Stimulated activated CD8-positive, alpha-beta memory T cell treated with anti-CD3 and anti-CD28 coated beads, Interleukin-7, amount 100 ng/mL, for 1 hour (primary cell): ENCODE data around the gene USP49.
A peak's percentile ranks its signal among the peaks of the same experiment; 100 is the strongest.
"Not testable (repeated sequence)": the region's sequence is repeated elsewhere in the genome, so short reads cannot be mapped to it uniquely, and the experiment has no call there.

ENCODE experiments used
- DNase-seq, 2 donors: peaks; one replicate each; pipeline ENCODE4 v3.0.0-alpha.2; 2020; ENCODE audit warnings: low read depth in 2 of 2

The USP49 gene

GRCh38 chr6:41895300-41896233 is at the start of gene USP49:
Gene USP49, minus strand, starts transcription at chr6:41895375. Its CDS starts 88,392 bp downstream, at chr6:41806983.
- DNase-seq: peak; percentile 85

DNA sequence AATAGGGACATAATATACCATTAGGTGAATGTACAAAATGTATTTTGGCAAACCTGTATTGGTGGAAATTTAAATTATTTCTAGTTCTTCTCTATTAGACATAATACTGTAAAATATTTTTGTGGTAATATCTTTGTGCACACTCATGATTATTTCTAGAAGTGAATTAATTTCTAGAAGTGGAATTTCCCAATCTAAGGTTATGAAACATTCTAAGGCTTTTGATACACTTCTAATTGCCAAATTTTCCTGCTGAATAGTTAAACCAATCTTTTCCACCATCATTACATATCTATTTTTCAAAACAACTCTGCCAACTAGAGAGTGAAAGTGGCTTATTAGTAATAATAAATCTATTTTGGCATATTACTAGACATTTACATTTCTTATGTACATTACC is 48.3 kb upstream of the USP49 start:
- no peak for DNase-seq

- DNase-seq: not testable (repeated sequence)
These were observed 47.7 kb upstream of the USP49 start for GRCh38 chr6:41942882-41943281.

DNA sequence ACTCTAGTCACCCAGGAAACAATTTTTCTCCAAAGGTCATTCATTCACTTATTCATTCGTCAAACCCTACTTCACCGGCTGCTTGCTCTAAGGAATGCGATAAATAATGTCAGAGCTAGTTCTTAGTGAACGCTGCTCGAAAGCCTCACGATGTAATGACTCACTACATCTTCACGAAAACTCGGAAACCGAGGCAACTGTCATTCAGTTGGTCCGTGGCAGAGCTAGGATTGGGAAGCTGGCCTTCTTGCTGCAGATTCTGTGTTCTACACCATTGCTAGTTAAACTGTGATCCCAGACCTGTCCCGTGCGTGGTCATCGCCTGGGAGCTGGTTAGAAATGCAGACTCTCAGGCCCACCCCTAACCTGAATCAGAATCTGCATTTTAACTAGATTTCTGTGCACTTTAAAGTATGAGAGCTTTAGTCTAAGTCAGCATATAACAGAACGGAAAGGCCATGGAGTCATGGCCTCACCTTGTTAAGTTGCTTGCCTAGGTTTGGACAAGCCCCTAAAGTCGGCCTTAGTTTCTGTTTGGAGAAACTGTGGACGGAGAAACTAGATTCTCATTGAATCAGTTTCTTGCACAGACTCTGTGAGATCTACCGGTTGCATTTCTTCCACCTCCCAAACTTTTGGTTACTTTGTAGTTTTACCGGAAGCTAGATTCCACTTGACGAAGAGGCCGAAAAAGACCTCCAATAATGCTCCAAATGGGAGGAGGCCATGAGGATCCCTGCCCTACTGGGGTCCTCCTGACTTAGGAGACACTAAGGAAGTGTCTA is 47.1 kb upstream of the USP49 start:
- no peak for DNase-seq

DNA sequence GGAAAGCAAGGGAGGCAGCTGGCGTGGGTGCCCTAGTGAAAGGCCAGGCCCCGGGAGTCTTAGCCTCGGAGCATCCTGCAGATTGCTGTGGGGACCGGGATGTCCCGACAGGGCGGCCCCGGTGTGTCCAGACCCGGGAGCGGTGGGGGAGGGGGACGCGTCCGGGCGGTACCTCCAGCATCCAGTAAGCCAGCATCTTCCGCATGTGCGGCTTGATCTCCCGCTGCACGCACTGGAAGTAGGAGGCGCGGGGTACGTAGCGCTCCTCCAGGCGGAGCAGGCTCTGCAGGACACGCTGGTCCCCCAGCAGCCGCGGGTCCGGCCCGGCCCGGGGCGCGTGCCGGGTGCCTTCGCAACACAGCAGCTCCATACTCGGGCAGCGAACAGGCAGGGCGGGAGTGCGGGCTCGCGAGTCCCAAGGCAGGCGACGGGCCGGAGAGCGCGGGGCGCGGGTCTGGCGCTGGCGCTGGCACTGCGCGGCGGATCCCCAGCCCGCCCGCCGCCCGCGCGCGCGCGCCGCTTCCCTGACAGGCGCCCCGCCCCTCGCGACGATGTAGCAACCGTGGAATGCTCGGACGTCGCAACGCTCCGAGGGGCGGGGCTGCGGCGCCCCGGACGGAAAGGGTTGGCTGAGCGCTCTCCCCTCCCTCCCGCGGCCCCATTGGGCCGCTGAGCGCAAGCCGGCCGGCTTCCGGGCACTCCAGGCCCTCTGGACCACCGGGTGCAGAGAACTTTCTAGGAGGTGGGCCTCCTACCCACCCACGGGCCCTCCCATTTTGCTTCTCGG is 46.3 kb upstream of the USP49 start, which contains the start of gene CCND3:
TSS of gene CCND3 (minus strand) at position 529 of the 787 bp plus-strand sequence. CDS start at position 370, 159 bp downstream.
- peak; percentile 63 to 64 for DNase-seq

GRCh38 chr6:41940759-41941279 is 45.6 kb upstream of the USP49 start:
- peak in 1 of 2 donors; percentile 29 for DNase-seq

DNA sequence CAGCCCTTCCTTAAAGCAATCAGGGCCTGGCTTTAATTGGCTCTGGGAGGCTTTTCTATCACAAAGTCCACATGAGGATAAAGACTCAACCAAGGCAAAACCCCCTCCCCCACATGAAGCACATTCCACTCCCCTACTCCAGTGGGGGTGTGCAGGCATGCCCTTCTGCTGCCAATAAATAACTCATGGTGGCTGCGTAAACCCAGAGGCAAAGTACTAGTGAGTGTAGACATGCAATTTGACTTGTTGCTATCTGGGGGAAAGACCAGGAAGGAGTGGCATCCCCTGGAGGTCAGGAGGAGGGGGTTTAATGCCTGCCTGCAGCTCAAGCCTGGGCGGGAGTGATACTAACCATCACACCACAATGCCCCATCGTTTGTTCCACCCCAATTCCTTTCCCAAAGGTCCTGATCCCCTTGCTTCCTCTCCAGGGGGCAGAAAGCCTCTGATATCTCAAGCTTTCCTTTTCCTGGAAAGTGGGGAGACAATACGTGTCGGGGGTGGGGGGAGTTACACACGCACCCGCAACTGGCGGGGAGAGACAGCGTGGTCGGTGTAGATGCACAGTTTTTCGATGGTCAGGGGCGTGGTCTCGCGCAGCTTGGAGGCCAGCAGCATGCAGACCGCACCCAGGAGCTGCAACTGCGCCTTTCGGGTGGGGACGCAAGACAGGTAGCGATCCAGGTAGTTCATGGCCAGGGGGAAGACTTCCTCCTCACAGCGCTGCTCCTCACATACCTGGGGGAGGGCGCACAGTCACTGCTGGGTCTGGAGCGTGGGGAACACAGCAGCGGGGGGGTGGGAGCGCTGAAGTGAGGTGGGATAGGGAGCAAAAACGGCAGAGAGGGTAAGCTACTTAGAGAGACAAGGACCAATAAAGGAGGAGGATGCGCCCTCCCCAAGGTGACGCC is 44.9 kb upstream of the USP49 start:
- DNase-seq: no peak

GRCh38 chr6:41939176-41939847 is 44.1 kb upstream of the USP49 start:
- no peak for DNase-seq

DNA sequence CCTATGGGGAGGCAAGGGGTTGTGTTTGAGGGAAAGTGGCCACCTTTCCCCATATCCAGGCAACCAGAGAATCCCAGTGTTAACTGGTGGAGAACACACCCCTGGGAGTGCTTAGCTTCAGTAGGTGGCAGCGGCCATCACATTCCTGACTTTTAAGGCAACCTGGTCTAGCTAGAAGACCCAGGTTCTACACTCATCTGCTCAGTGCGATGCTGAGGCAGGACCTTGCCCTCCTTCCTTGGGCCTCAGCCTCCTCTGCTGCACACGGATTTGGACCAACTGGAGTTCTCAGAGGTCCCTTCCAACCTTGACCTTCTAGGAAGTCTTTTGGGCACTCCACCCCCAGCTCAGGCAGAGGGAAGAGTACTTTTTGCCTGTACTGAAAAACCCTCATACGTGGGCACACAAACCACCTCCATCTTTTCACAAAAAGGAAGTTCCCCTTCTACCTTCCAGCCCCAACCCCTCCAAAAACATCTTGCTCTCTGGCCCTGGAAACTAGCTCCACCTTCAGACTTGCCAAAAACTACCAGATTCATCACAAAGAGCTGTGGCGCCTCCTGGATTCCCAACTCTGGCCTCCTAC is 43.5 kb upstream of the USP49 start:
- DNase-seq: no peak

DNA sequence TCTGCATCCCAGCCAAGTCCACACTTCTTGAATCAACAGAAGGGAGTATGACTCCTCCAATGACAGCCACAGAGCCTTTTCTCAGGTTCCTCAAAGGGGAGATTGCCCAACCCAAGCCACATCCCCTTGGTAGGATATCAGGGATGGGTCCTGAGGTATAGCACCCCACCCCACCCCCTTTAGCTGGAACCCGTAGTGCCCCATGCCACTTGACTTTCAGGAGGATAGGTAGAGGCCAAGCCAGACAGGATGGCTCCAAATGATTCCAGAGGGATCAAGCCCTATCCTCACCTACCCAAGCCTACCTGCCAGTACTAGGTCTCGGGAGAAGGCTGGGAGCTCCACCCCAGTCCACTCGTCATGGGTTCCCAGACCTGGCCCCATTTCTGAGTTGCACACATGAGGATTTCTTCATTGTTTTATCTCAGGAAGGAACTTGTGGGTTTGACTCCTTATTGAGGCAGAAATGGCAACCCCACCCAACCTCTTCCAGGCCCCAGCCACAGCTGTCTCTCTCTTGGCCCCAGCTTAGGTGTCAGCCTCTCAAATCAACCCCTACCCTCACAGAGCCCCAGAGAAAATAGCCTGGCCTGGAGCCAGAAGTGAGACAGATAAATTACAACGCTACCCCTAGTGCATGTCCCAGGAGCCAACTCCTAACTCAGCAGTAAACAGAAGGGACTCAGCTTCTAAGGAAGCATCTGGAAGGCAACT is 42.8 kb upstream of the USP49 start:
- no peak for DNase-seq

DNA sequence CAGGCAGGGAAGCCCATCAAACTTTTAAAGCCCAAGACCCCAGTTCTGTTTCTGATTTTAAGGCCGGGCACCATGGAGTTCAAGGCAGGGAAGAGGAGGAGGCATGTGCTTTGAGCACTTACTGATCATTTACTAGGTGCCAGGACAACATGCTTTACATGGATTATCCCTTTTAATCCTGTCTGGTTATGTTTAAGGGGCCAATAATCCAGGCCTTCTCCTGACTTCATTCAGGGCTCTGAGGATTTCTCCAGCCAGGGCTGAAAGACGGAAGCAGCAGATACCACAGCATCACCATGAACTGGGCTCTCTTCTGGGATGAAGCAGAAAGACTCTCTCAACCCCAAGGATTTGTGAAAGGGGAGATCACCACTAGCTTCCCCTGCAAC is 42.3 kb upstream of the USP49 start:
- no peak for DNase-seq

DNA sequence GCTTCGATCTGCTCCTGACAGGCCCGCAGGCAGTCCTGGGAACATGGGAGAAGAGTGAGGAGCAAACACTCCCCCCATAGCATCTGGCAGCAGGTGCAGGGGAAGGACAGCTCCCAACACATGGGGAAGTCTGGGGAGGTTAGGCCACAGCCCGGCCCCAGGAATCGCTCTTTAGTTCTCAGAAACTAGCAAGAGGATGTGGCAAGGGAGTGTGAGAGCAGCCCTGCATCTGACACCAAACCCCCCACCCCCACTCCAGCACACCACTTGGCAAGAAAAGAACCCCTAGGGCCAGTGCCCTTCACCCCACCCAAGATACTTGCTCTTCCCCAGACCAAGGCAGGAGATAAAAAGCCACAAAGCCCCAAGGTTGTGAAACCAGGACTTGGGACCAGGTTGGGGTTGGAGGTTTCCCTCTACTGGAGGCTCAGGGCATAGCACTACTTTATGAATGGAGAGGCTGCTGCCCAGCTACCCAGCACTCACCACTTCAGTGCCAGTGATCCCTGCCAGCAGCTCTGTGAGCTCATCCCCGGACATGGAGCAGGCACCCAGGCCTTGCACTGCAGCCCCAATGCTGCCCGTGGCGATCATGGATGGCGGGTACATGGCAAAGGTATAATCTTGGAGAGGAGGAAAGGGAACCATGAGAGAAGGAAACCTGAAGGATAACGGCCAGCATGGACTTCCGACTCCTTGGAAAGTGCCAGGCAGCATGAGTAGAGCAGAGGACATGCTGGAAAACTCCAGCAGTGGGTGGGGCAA is 41.1 kb upstream of the USP49 start:
- peak; percentile 45 to 53 for DNase-seq

DNA sequence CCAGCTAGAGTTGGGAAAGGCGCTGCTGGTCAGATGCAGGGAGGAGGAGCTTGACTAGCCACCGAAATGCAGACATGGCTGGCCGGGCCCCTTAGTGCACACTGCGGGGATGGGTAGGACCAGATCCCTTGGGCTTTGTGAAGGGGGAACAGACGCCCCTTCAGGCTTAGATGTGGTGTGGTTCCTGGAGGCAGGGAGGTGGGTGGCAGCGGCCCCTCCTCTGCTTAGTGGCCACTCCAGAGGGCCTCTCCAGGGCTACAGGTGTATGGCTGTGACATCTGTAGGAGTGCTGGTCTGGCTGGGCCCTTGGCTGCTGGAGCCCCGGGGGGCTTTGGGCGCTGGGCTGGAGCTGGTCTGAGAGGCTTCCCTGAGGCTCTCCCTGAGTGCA is 40.5 kb upstream of the USP49 start:
- DNase-seq: no peak

- no peak for DNase-seq
These were observed 40.0 kb upstream of the USP49 start for GRCh38 chr6:41935193-41935574.

DNA sequence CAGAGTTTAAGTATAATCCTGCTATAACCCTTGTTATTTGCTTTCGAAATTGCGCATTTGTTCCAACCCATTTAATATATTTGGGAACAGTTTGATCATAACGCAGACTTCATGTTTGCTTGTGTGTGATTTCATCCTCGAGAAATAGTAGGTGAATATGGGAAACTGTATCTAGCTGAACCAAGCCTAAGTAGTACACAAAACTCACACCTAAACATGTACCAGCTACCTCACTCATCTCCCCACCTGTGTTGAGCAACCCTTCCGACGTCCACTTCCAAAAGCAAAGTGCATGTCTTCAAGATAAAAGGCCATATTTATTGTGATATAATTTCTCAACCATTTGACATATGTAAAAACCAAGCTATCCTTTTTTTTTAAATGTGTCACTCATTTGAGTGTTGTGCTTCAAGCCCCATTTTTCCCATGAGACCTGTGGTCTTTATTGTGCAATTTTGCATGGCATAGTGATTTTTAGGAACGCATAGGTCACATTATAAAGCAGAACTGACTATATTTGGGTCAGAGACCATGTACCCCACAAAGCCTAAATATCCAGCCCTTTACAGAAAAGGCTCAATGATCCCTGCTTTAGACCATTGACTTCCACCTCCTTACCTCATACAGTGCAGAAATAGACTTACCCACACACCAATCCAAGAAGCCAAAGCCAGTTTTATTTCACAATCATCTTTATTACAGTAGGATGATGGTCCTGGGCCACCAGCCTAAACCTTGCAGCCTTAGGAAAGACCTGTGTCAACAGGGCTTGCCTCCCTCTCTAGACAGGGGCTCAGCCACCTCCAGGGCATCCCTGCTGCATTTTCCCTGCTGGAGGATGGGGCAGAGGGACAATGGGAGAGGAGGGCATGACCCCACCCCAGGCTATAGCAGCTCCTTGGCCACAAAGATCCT is 39.4 kb upstream of the USP49 start:
- DNase-seq: no peak

DNA sequence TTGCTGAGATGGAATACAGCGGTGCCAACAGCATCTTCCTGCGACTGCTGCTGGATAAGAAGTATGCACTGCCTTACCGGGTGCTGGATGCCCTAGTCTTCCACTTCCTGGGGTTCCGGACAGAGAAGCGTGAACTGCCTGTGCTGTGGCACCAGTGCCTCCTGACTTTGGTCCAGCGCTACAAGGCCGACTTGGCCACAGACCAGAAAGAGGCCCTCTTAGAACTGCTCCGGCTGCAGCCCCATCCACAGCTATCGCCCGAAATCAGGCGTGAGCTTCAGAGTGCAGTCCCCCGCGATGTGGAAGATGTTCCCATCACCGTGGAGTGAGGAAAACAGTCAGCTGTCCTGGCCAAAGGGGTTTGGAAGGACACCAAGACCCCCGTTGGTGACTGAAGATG is 37.2 kb upstream of the USP49 start:
- DNase-seq: no peak

- no peak for DNase-seq
These were observed 36.6 kb upstream of the USP49 start for GRCh38 chr6:41931792-41932191.
